ENCODE measurements around the gene ACTRT2.

DNA sequence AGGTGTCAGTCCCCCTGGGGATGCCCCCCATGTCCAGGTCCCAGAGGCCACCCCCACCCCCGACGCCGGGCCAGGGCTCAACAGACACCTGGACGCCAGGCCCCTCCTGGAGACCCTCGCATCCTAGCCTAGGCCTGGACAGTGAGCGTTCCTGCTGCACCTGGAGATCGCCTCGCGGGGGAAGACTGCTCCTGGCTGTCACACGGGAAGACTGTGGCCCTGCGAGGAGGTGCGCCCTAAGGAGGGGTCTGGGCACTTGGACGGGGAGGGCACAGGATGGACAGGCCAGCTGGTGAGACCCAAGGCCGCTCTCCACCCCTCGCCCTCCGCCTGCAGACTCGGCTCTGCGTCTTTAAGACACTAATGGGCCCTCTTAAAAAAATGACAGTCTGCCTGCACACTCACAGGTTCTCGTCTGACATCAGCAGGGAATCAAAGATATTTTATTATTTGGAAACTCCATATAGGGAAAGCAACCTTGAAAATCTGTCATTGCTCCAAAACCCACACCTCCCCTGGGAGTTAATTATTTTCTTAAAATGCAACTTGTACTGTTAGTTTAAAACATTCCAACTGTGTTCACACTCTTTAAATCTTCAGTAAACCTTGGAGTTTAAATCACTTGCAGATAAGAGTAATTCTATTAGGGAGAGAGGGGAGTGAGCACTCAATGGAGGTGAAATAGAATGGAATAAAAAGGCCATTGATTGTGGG, 45.6 kb upstream of the ACTRT2 start:
- TF ChIP-seq, protein P1, sequence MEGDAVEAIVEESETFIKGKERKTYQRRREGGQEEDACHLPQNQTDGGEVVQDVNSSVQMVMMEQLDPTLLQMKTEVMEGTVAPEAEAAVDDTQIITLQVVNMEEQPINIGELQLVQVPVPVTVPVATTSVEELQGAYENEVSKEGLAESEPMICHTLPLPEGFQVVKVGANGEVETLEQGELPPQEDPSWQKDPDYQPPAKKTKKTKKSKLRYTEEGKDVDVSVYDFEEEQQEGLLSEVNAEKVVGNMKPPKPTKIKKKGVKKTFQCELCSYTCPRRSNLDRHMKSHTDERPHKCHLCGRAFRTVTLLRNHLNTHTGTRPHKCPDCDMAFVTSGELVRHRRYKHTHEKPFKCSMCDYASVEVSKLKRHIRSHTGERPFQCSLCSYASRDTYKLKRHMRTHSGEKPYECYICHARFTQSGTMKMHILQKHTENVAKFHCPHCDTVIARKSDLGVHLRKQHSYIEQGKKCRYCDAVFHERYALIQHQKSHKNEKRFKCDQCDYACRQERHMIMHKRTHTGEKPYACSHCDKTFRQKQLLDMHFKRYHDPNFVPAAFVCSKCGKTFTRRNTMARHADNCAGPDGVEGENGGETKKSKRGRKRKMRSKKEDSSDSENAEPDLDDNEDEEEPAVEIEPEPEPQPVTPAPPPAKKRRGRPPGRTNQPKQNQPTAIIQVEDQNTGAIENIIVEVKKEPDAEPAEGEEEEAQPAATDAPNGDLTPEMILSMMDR (conservative IDR thresholded peaks at IDR 0.05 in 1 of 2, IDR thresholded peaks at IDR 0.05 in 1 of 2; ENCODE audit: extremely low read depth in 1 of 2, insufficient read depth in 1 of 2, low read depth in 1 of 2, low read length in 2 of 2) = no peak
- TF ChIP-seq EZH2 (IDR thresholded peaks at IDR 0.05; ENCODE audit: borderline replicate concordance, low read length) = no peak
